BLaER1 (cell line): ENCODE results near the gene TENM3.

Source experiments
- H3K27ac ChIP-seq: shearing (Covaris generic); formaldehyde crosslinking; 2 replicates; pipeline ENCODE4 v1.8.1; 2022
- H3K27me3 ChIP-seq: shearing (Covaris generic); formaldehyde crosslinking; 2 replicates; pipeline ENCODE4 v1.8.1; 2022
- H3K36me3 ChIP-seq: shearing (Covaris generic); formaldehyde crosslinking; 2 replicates; pipeline ENCODE4 v1.8.1; 2022
- H3K4me1 ChIP-seq: shearing (Covaris generic); formaldehyde crosslinking; 2 replicates; pipeline ENCODE4 v1.8.1; 2022
- H3K4me2 ChIP-seq: shearing (Covaris generic); formaldehyde crosslinking; 2 replicates; pipeline ENCODE4 v1.8.1; 2022
- H3K4me3 ChIP-seq: shearing (Covaris generic); formaldehyde crosslinking; 2 replicates; pipeline ENCODE4 v1.8.1; 2022
- H3K9ac ChIP-seq: shearing (Covaris generic); formaldehyde crosslinking; 2 replicates; pipeline ENCODE4 v1.8.1; 2022
- H3K9me3 ChIP-seq: shearing (Covaris generic); formaldehyde crosslinking; 2 replicates; pipeline ENCODE4 v1.8.1; 2022
- H4K20me1 ChIP-seq: shearing (Covaris generic); formaldehyde crosslinking; 2 replicates; pipeline ENCODE4 v1.8.1; 2022
- Cebpa-rat ChIP-seq: shearing (Covaris generic); IDR thresholded peaks from 2 replicates; pipeline ENCODE4 v1.8.1; 2022

Gene TENM3

DNA sequence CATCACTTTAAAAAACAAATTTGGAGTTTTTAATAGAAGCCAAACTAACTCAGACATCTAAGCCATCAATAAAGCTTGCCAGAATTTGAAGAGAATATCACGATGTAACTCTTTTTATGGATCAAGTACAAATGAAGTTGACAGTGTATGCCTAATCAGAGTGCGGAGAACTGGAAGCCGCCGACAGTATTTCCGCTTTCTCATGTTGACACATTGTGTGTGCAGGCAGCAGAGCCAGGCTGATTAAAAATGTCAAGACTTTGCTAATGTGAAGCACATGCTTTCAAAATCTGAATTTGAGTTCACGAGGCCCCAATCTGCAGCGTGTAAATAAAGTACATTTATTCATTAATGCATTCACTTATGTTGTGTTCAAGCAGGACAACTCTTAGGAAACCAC, 161.2 kb downstream of the TENM3 start:
- H3K4me3 ChIP-seq = no peak overlapping the region
- peaks cover 7% of the 10 kb centered on the region for H3K4me1 ChIP-seq
- no peaks in the 10 kb centered on the region for H4K20me1 ChIP-seq
- TF ChIP-seq Cebpa-rat = no peak
- H3K4me2 ChIP-seq = no peak overlapping the region
- no peaks in the 10 kb centered on the region for H3K36me3 ChIP-seq
- H3K9me3 ChIP-seq = no peaks in the 10 kb centered on the region; the same call in 1 of the 2 replicates
- H3K27me3 ChIP-seq = no peaks in the 10 kb centered on the region
- H3K27ac ChIP-seq = no peak overlapping the region
- no peak overlapping the region for H3K9ac ChIP-seq

DNA sequence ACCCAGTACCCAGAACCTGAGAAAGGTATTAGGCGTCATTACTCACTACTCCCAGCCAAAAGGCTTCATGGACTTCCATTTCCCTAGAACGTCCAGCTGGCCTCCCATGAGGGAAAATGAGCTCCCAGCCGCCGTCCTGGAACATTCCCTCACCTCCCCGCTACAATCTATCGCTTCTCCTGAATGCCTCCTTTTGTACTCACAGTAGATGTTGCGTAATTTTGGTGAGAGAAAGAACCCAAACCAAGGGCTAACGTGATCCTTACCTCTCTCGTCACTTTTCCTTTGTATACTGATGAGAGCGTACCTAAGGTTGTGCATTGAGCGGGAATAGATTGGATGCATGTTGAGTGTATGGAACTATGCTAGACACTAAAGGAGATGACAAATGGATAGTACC, 161.9 kb downstream of the TENM3 start:
- TF ChIP-seq Cebpa-rat = peak; percentile 59; the same call in 1 of the 2 replicates
- no peaks in the 10 kb centered on the region for H3K36me3 ChIP-seq

DNA sequence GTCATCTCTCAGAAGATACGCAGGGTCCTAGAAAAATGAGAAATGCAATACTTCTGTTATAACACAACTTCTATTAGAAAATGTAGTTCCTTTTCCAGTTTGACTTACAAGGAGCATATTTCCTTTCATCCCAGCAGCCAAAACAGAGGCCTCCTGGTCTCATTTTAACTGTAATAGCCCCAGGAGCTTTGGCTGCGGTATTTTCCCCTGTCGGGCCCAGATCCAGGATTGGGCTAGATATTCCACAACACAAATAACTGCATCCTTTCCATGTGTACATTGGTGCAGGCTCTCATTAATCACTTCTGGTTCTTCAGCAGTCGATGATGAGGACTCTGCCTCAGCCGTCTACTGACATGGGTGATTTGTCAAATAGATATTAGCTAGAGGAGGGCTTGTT, 166.1 kb downstream of the TENM3 start:
- Histone ChIP-seq H3K27me3 (no peaks in the 10 kb centered on the region), H3K4me1 (peaks cover 7% of the 10 kb centered on the region), H3K27ac (no peak overlapping the region), H3K9ac (no peak overlapping the region), H3K9me3 (peaks cover 29% of the 10 kb centered on the region), H3K4me3 (no peak overlapping the region), H3K36me3 (0 out of 2 replicates have a peak, but pooled peaks cover 4% of the 10 kb centered on the region), H3K4me2 (no peak overlapping the region), H4K20me1 (no peaks in the 10 kb centered on the region)
- TF ChIP-seq Cebpa-rat = no peak

More for the DNA sequence above, 161.9 kb downstream of the TENM3 start:
- Histone ChIP-seq H3K4me2 (no peak overlapping the region), H3K9me3 (no peaks in the 10 kb centered on the region; the same call in 1 of the 2 replicates), H3K9ac (no peak overlapping the region), H3K27me3 (no peaks in the 10 kb centered on the region), H4K20me1 (no peaks in the 10 kb centered on the region), H3K4me1 (peaks cover 7% of the 10 kb centered on the region), H3K27ac (no peak overlapping the region), H3K4me3 (no peak overlapping the region)

DNA sequence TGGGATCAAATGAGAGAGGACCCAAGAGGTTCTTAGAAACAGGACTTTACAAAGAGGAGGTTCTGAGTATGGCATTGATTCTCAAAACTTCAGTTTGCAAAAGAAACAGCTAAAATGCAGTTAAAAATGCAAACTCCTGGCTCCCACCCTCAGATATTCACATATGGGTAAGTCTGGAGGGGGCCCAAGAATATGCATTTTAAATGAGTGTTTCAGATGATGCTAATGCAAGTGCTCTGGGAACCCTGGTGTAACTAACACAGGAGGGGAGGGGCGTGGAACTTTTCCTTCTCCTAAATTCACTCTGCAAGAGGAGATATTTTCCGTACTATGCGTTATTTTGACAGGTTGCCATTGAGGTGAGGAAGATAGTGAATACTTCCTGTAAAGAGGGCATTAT, 168.2 kb downstream of the TENM3 start:
- Histone ChIP-seq H3K9ac (no peak overlapping the region), H3K4me3 (no peak overlapping the region), H3K4me1 (peaks cover 9% of the 10 kb centered on the region), H3K9me3 (peaks cover 34% of the 10 kb centered on the region), H3K27ac (no peak overlapping the region), H3K36me3 (0 out of 2 replicates have a peak, but pooled peaks cover 4% of the 10 kb centered on the region), H4K20me1 (no peaks in the 10 kb centered on the region), H3K4me2 (no peak overlapping the region), H3K27me3 (no peaks in the 10 kb centered on the region)
- TF ChIP-seq Cebpa-rat = no peak

DNA sequence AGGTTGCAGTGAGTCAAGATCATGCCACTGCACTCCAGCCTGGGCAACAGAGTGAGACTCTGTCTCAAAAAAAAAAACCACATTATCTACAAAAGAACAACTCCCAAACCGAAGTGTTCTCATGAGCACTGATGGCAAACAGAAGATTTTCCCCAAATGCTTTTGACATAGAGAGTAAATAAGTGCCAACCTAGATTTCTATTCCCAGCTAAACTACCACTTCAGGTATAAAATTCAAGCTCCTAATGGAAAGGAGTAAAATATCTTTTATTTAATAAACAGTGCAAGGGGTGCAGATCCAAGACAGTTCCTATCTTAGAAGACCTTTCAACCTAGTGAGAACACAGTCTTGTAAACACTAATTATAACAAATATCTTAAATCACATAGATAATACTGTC, 170.3 kb downstream of the TENM3 start:
- H3K4me1 ChIP-seq = peaks cover 5% of the 10 kb centered on the region; the same call in 1 of the 2 replicates
- H3K36me3 ChIP-seq = 0 out of 2 replicates have a peak, but pooled peaks cover 4% of the 10 kb centered on the region
- peaks cover 34% of the 10 kb centered on the region for H3K9me3 ChIP-seq
- no peak overlapping the region for H3K4me3 ChIP-seq
- H4K20me1 ChIP-seq = no peaks in the 10 kb centered on the region
- no peak overlapping the region for H3K27ac ChIP-seq
- no peak overlapping the region for H3K9ac ChIP-seq
- TF ChIP-seq Cebpa-rat = no peak
- no peak overlapping the region for H3K4me2 ChIP-seq
- H3K27me3 ChIP-seq = no peaks in the 10 kb centered on the region

DNA sequence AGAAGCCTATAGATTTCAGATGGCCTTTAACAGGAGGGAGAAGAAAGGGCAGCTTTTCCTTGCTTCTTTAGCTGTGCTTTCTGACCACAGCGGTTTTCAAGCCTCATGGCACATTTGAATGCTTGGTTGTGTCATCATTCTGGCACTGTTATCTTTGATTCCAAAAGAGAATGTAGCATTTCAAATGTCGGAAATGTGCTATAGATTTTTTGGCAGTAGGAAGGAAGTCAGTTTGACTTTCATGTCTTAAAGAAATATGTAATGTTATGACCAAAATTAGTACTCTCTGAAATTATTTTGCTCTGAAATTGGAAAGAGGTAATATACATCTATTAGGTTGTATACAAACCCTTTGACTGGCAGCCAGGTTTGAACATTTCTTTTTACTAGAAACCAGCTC, 171.9 kb downstream of the TENM3 start:
- H3K4me3 ChIP-seq = no peak overlapping the region
- H3K9me3 ChIP-seq = peaks cover 34% of the 10 kb centered on the region
- H3K4me2 ChIP-seq = no peak overlapping the region
- TF ChIP-seq Cebpa-rat = no peak
- H3K36me3 ChIP-seq = 0 out of 2 replicates have a peak, but pooled peaks cover 4% of the 10 kb centered on the region
- H4K20me1 ChIP-seq = no peaks in the 10 kb centered on the region
- peaks cover 5% of the 10 kb centered on the region; the same call in 1 of the 2 replicates for H3K4me1 ChIP-seq
- H3K27me3 ChIP-seq = no peaks in the 10 kb centered on the region
- no peak overlapping the region for H3K9ac ChIP-seq
- H3K27ac ChIP-seq = no peak overlapping the region

DNA sequence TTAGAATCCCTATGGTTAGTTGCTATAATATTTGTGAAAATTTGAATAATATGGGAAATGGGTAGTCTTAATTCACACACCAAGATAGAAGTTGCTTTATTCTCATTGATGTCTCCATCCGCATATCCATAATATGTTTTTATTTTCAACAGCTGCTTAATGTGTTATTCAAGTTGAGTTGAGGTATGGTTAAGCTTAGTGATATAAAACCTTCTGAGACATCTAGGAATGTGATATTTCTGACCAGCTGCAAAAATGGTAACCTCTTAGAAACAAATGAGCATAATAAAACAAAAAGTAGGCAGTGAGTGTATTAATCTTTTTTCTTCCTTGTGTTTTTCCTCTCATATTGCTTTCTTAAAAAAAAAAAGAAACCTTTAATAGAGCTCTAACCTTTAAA, 172.9 kb downstream of the TENM3 start:
- H3K4me2 ChIP-seq = no peak overlapping the region

DNA sequence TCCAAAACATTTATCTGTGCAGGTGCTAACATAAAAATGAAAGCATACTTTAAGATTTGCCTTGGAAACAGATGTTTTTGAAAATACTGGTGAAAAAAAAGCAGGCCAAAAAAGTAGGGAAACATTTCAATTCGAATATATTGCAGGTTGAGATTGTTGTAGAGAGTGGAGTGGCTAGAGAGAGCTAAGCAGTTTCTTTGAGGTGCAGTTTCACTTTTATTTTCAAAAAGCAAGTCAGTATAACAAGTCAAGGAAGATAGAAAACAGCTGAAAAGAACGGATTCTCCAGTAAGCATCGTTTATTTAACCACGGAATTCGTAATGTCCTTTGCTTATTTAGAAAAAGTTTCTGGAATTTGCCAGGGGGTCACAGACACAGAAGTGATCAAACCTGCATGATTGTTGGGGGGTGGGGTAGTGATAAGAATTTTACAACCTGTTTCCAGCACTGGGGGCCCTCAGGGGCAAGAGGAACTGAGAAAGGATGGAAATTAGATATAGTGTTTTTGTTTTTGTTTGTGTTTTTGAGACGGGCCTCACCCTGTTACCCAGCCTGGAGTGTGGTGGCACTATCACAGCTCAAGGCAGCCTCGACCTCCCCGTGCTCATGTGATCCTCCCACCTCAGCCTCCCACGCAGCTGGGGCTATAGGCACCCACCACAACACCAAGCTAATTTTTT, 175.0 kb downstream of the TENM3 start:
- Histone ChIP-seq H3K4me2 (no peak overlapping the region), H3K9me3 (peaks cover 16% of the 10 kb centered on the region), H4K20me1 (no peaks in the 10 kb centered on the region), H3K4me1 (peaks cover 5% of the 10 kb centered on the region; the same call in 1 of the 2 replicates), H3K36me3 (no peaks in the 10 kb centered on the region), H3K9ac (no peak overlapping the region), H3K27ac (no peak overlapping the region), H3K27me3 (no peaks in the 10 kb centered on the region), H3K4me3 (no peak overlapping the region)
- no peak for TF ChIP-seq Cebpa-rat

More for the DNA sequence above, 172.9 kb downstream of the TENM3 start:
- Histone ChIP-seq H3K4me3 (no peak overlapping the region), H3K27ac (no peak overlapping the region), H3K27me3 (no peaks in the 10 kb centered on the region), H3K9ac (no peak overlapping the region), H3K36me3 (0 out of 2 replicates have a peak, but pooled peaks cover 4% of the 10 kb centered on the region), H4K20me1 (no peaks in the 10 kb centered on the region), H3K4me1 (peaks cover 5% of the 10 kb centered on the region; the same call in 1 of the 2 replicates), H3K9me3 (peaks cover 34% of the 10 kb centered on the region)
- TF ChIP-seq Cebpa-rat = no peak

DNA sequence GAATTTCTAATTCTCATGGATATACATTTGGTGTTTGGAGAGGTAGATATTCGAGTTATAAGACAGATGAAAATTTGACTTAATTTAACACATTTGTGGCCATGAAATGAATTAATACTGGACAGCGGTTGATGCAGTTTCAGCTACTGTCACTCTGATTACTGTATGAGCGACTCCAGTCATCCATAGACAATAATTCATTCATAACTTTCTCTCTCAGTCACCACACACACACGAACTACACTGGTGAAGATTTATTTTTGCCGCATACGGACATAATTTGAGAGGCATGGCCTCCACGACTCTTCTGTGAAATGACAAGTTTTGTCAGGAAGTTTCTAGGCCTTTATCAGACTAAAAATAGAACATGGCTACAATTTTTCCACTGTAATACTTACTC, 177.0 kb downstream of the TENM3 start:
- TF ChIP-seq Cebpa-rat = no peak

DNA sequence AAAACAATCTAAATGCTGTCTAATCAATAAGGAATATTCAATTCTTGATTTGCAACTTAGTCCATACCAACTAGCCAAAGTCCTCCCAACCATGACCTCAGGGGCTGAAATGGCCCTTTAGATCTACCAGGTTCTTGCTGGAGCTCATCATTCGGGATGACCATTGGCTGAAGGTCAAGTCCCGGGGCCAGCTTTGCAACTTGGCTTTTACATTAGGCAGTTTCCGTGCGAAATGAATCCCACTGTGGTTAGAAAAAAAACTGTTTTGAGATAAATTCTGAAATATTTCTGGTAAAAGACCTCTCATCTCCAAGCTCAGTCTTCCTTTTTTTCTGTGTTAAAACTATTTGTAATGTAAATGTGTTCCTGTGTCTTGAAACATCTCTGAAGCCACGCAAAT, 178.6 kb downstream of the TENM3 start:
- no peaks in the 10 kb centered on the region for H3K27me3 ChIP-seq
- no peak overlapping the region for H3K9ac ChIP-seq
- no peak overlapping the region for H3K27ac ChIP-seq
- H3K4me2 ChIP-seq = no peak overlapping the region
- TF ChIP-seq Cebpa-rat = no peak
- no peaks in the 10 kb centered on the region for H3K4me1 ChIP-seq
- no peaks in the 10 kb centered on the region for H4K20me1 ChIP-seq
- H3K9me3 ChIP-seq = no peaks in the 10 kb centered on the region
- no peak overlapping the region for H3K4me3 ChIP-seq
- H3K36me3 ChIP-seq = no peaks in the 10 kb centered on the region

More for the DNA sequence above, 177.0 kb downstream of the TENM3 start:
- Histone ChIP-seq H3K36me3 (no peaks in the 10 kb centered on the region), H4K20me1 (no peaks in the 10 kb centered on the region), H3K27me3 (no peaks in the 10 kb centered on the region), H3K4me2 (no peak overlapping the region), H3K4me1 (peaks cover 1% of the 10 kb centered on the region; the same call in 1 of the 2 replicates), H3K27ac (no peak overlapping the region), H3K9ac (no peak overlapping the region), H3K9me3 (no peaks in the 10 kb centered on the region), H3K4me3 (no peak overlapping the region)
